NCI-H1048 (cell line): ENCODE results near the gene ULK4.
"Not testable (repeated sequence)": the region's sequence is repeated elsewhere in the genome, so short reads cannot be mapped to it uniquely, and the experiment has no call there.

Experiments used
- DNase-seq: peaks from one replicate; lab custom pipeline; 2025; lab: John Stamatoyannopoulos, UW

ULK4 gene

GRCh38 chr3:41647730-41648129 lies 314.2 kb downstream of the ULK4 start:
- DNase-seq: not testable (repeated sequence)

- DNase-seq: no peak
Observed at GRCh38 chr3:41640076-41640475, 321.8 kb downstream of the ULK4 start.

GRCh38 chr3:41638381-41638780 lies 323.5 kb downstream of the ULK4 start:
- DNase-seq: no peak

GRCh38 chr3:41632700-41633099 lies 329.2 kb downstream of the ULK4 start:
- DNase-seq: no peak

GRCh38 chr3:41630708-41631107 lies 331.2 kb downstream of the ULK4 start:
- no peak for DNase-seq

GRCh38 chr3:41629986-41630385 lies 331.9 kb downstream of the ULK4 start:
- no peak for DNase-seq

GRCh38 chr3:41629072-41629471 lies 332.8 kb downstream of the ULK4 start:
- DNase-seq: no peak

GRCh38 chr3:41627477-41628087 lies 334.3 kb downstream of the ULK4 start:
- DNase-seq: no peak

GRCh38 chr3:41612853-41613252 lies 349.1 kb downstream of the ULK4 start:
- DNase-seq: no peak

GRCh38 chr3:41611008-41611407 lies 350.9 kb downstream of the ULK4 start:
- no peak for DNase-seq

- DNase-seq: no peak
Observed at GRCh38 chr3:41608347-41608746, 353.6 kb downstream of the ULK4 start.

GRCh38 chr3:41603807-41604206 lies 358.1 kb downstream of the ULK4 start:
- no peak for DNase-seq

- DNase-seq: no peak
Observed at GRCh38 chr3:41602121-41602520, 359.8 kb downstream of the ULK4 start.

GRCh38 chr3:41601404-41601987 lies 360.4 kb downstream of the ULK4 start:
- no peak for DNase-seq

GRCh38 chr3:41600616-41601015 lies 361.3 kb downstream of the ULK4 start:
- no peak for DNase-seq

GRCh38 chr3:41599127-41599484 lies 362.8 kb downstream of the ULK4 start:
- DNase-seq: no peak

GRCh38 chr3:41598402-41599126 lies 363.3 kb downstream of the ULK4 start:
- DNase-seq: no peak

GRCh38 chr3:41593774-41594173 lies 368.1 kb downstream of the ULK4 start:
- DNase-seq: no peak

GRCh38 chr3:41592753-41593510 lies 369.0 kb downstream of the ULK4 start:
- no peak for DNase-seq

GRCh38 chr3:41583014-41583413 lies 378.9 kb downstream of the ULK4 start:
- no peak for DNase-seq

GRCh38 chr3:41581700-41582099 lies 380.2 kb downstream of the ULK4 start:
- no peak for DNase-seq

GRCh38 chr3:41580274-41580959 lies 381.5 kb downstream of the ULK4 start:
- no peak for DNase-seq
